Adrenal gland (tissue), 12 donors: ENCODE data around the gene VRK2. TPM values are rescaled to one million over a fixed set of nuclear protein-coding genes. Genes with fewer than 3 reads are reported as not detected.
A peak's percentile ranks its signal among the peaks of the same experiment; 100 is the strongest.

Experiments used
- DNase-seq, 7 donors: peaks; one replicate each; pipeline ENCODE4 v3.0.0-alpha.2; 2019 to 2020
- H3K27ac ChIP-seq, 5 donors: fragments of 200-600 bp; sonication (generic) in 4 of 5; 1 replicate in 3 of 5; 2 replicates in 2 of 5; pipeline versions ENCODE4 v1.5.1 to v1.8.0; 2016 to 2020; ENCODE audit warnings: mild to moderate bottlenecking in 1 of 5
- H3K27me3 ChIP-seq: fragments of 200-600 bp; 2 replicates; pipeline ENCODE4 v1.8.0; 2021
- H3K36me3 ChIP-seq, 2 donors: fragments of 200-600 bp; replicated peaks in 1 of 2; 1 replicate in 1 of 2; 2 replicates in 1 of 2; pipeline versions ENCODE4 v1.5.1 to v1.8.0; 2018 to 2022
- H3K4me1 ChIP-seq, 2 donors: fragments of 200-600 bp; replicated peaks in 1 of 2; 1 replicate in 1 of 2; 2 replicates in 1 of 2; pipeline versions ENCODE4 v1.5.1 to v1.8.0; 2018 to 2021
- H3K4me3 ChIP-seq, 4 donors: fragments of 200-600 bp; sonication (generic) in 3 of 4; one replicate each; pipeline ENCODE4 v1.5.1; 2016 to 2018
- H3K9me3 ChIP-seq, 3 donors: fragments of 200-600 bp; sonication (generic) in 1 of 3; replicated peaks in 1 of 3; 1 replicate in 2 of 3; 2 replicates in 1 of 3; pipeline versions ENCODE4 v1.5.1 to v1.8.0; 2016 to 2021
- CTCF ChIP-seq, 6 experiments: fragments of 450-650 bp in 4 of 6; fragments of 200-600 bp in 2 of 6; sonication (generic) in 1 of 6; IDR thresholded peaks; 1 replicate in 5 of 6; 2 replicates in 1 of 6; pipeline versions ENCODE4 v1.5.1 to v1.8.0; 2016 to 2021; ENCODE audit warnings: antibody characterized with exemption in 6 of 6, mild to moderate bottlenecking in 2 of 6, moderate library complexity in 1 of 6
- POLR2A ChIP-seq, 2 donors: fragments of 450-650 bp; IDR thresholded peaks; one replicate each; pipeline ENCODE4 v1.6.1; 2017; ENCODE audit warnings: antibody characterized with exemption in 2 of 2, mild to moderate bottlenecking in 2 of 2, moderate library complexity in 1 of 2
- WGBS, 4 donors: extraction: QIAGEN DNeasy Blood & Tissue Kit in 2 of 4; methylation state at CpG; one replicate each; pipeline versions ENCODE4 v1.1.5 to v1.1.7; 2013 to 2017; 5-methylcytosine and 5-hydroxymethylcytosine counted together
- intact Hi-C, 2 donors: fragments of 100-400 bp; cut with DNase I; formaldehyde crosslinking; loops; one replicate each; pipeline versions ENCODE4 v1.14.1 to v1.15.0; 2022 to 2023
- polyA plus RNA-seq, 3 donors: library from polyadenylated mRNA; stranded (reverse); fragments of 200-250 nt in 2 of 3; fragments of 350-450 nt in 1 of 3; fragmentation: Illumina TruSeq in 1 of 3; extraction: RNeasy Lipid Tissue Mini Kit (QIAGEN cat#74804) in 1 of 3; gene quantifications; one replicate each; pipeline ENCODE4 v1.2.3, GENCODE V29; 2013 to 2014
- total RNA-seq, 9 donors: library from RNA; depleted of rRNA in 4 of 9; stranded (reverse); fragments of >200 nt in 4 of 9; fragments of 120-200 nt in 1 of 9; fragmentation: NEBNext Ultra II Directional in 1 of 9; extraction: Animal tissue kit (Norgen Biotek cat#: 25700) in 1 of 9; gene quantifications; one replicate each; pipeline versions ENCODE4 v1.1.0 to v1.2.4, GENCODE V29; 2013 to 2023
- donor health status: healthy with polysubstance abuse.
- donor health status: Bipolar disorder and iron deficiency.
- donor health status: DM: yes; HTN: yes; CAD: no.
- donor health status: DM: no; HTN: no; CAD: no.
- donor health status: DM: no; HTN: no; CAD: no.
- donor health status: DM: yes; HTN: yes; CAD: no.

VRK2 gene
- total and polyA plus RNA-seq, 12 donors, result 11.2 to 31.8 (median 19.6) TPM

DNA sequence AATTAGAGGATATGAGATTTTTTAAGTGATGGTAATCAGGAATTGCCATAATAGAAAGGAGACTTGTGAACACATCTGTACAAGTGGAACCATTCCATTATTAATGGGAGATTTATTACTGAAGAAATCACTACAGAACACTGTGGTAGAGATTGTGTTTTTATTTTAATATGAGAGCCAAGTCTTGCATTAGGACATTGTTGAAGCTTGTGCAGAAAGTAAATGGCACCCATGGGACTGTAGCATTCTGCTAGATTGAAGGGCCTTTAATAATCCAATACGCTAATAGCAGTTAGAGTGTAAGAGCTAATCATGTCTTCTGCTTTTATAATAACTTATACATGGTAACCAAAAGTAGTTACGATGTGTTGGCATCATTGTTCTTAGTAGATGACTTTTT is 83.6 kb downstream of the VRK2 start:
- Histone ChIP-seq H3K27ac (no peak overlapping the region), H3K4me1 (peaks cover 0 to 14% of the 10 kb centered on the region in 2 donors), H3K4me3 (no peak overlapping the region), H3K9me3 (no peaks in the 10 kb centered on the region), H3K27me3 (no peaks in the 10 kb centered on the region), H3K36me3 (no peaks in the 10 kb centered on the region)
- TF ChIP-seq CTCF (IDR thresholded peaks at IDR 0.05), result no peak
- no peak for TF ChIP-seq POLR2A (IDR thresholded peaks at IDR 0.05)
- WGBS, 4 donors, result 88 to 92% (median 90%) methylated on average over 2 of the region's 2 CpGs
- intact Hi-C loops, result no loop called here
- DNase-seq, result no peak

DNA sequence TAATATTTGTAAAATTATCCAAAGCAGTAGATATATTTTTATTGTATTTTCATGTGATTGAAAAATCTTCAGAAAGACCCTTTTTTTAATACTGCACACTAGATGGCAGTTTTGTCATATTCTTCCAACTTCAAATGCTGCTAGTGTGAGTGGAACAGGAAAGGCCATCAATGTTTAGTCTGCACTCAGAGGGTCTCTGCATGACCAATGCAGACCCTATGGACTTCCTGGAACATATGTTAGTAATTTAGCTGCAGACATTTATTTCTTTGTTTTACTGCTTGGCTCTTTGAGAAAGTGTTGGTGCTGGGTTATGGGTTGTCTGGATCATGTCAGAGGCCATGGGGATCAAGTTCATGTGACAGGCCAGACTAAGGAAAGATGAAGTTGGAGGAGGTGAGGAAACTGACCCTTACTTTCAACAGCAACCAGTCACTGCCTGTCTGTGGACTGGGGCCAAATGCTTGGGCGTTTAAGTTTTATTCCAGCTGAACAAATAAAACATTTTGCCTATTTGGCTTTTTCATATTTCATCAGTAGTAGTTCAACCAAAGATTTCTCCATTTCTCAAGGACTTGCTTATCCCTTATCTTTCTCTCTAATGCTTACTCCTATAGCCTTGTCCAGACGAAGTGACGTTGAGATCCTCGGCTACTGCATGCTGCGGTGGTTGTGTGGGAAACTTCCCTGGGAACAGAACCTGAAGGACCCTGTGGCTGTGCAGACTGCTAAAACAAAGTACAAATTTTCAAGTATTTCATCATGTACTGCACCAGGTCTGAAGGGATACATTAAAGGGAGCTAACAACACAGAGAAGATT is 84.8 kb downstream of the VRK2 start:
- intact Hi-C loops, result no loop called here
- Histone ChIP-seq H3K9me3 (no peaks in the 10 kb centered on the region), H3K36me3 (no peaks in the 10 kb centered on the region), H3K27me3 (no peaks in the 10 kb centered on the region), H3K4me1 (peaks cover 0 to 14% of the 10 kb centered on the region in 2 donors), H3K4me3 (no peak overlapping the region), H3K27ac (peak overlapping the region in 1 of 5 donors; percentile 17)
- WGBS, 4 donors, result 32 to 49% (median 38%) methylated on average over 5 of the region's 5 CpGs
- peak in 3 of 6 experiments; percentile 26 to 42 (median 40) for TF ChIP-seq CTCF (IDR thresholded peaks at IDR 0.05)
- TF ChIP-seq POLR2A (IDR thresholded peaks at IDR 0.05), result no peak
- peak in 6 of 7 donors; percentile 28 to 64 (median 42) for DNase-seq

- intact Hi-C loops, result no loop called here
- Histone ChIP-seq H3K9me3 (no peaks in the 10 kb centered on the region), H3K27ac (no peak overlapping the region), H3K4me3 (no peak overlapping the region), H3K36me3 (no peaks in the 10 kb centered on the region), H3K27me3 (no peaks in the 10 kb centered on the region), H3K4me1 (peaks cover 0 to 19% of the 10 kb centered on the region in 2 donors)
- TF ChIP-seq POLR2A (IDR thresholded peaks at IDR 0.05) (no peak), CTCF (IDR thresholded peaks at IDR 0.05) (no peak)
- no peak for DNase-seq
These were observed 86.8 kb downstream of the VRK2 start for GRCh38 chr2:58133395-58133794.

GRCh38 chr2:58135861-58136260 is 89.3 kb downstream of the VRK2 start:
- Histone ChIP-seq H3K27ac (no peak overlapping the region), H3K27me3 (no peaks in the 10 kb centered on the region), H3K36me3 (no peaks in the 10 kb centered on the region), H3K4me3 (no peak overlapping the region), H3K4me1 (peaks cover 0 to 19% of the 10 kb centered on the region in 2 donors), H3K9me3 (no peaks in the 10 kb centered on the region)
- intact Hi-C loops, result no loop called here
- no peak for DNase-seq
- TF ChIP-seq CTCF (IDR thresholded peaks at IDR 0.05) (no peak), POLR2A (IDR thresholded peaks at IDR 0.05) (no peak)
- 80 to 86% (median 82%) methylated on average over 2 of the region's 2 CpGs for WGBS, 4 donors
